Stimulated activated CD8-positive, alpha-beta memory T cell treated with anti-CD3 and anti-CD28 coated beads, Interleukin-7, amount 100 ng/mL, for 24 hours (primary cell): ENCODE results near the gene ATP8A2.

Experiments used
- DNase-seq: peaks from one replicate; pipeline ENCODE4 v3.0.0-alpha.2; 2020; ENCODE audit warnings: low read depth

ATP8A2 gene

DNA sequence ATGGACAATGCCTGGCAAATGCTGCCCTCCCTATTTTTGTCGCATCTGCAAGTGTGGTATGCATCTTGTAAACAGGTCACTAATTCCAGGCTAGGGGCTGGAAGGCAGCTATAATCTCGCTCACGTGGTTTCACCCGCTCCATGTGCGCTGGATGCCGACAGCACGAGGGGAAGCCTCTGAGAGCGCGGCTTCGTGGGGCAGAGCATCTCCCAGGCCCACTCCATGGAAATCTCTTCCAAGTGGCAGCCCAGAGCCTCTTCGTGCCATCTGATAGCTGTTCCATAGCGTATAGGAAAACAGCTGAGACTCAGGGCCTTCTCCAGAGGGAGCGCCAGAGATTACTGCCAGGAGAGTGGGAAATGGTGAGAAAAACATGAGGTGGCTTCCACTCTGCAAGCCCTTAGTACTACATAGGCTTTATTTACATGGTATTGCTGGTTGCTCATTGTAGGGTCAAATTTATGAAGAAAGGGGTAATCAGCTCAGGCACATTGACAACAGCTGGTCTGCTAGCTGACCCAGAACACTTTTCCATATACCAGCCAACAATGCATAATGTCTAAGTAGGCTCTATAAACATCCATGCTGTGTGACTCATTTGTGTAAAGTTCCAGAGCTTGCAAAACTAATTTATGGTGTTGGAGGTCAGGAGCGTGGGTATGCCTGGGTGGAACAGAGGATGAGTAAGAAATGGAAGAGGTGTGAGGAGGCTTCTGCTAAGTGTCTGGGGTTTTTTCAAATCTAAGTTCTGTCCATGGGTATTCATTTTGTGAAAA lies 514.9 kb downstream of the ATP8A2 start:
- DNase-seq: no peak

DNA sequence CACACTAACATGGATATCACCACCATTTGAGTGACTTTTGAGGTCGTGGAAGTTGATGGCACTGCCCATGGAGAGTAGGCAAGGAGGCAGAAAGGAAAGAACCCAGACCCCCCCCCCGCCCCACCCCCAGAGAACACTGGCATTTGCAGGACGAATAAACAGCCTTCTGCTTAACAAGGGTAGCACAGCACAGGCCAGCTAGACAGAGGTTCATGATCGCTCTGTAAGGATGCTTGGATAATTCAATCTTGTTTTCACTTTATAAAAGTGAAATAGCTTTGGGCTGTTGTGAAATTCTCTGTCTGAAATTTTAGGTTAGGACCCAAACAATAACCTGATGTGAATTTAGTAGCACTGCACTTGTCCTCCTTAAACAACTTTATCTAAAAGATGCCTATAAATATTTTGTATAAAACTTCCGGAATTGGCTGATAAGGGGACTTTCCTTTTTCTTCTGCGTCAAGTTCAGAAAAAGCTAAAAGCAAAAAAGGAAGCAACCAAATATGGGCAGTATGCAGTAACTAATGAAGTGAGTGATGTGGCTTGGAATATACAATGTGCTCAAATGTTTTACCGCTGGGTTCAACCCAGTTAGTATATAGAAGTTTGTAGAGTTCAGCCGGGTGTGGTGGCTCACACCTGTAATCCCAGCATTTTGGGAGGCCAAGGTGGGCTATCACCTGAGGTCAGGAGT lies 516.3 kb downstream of the ATP8A2 start:
- DNase-seq: no peak

DNA sequence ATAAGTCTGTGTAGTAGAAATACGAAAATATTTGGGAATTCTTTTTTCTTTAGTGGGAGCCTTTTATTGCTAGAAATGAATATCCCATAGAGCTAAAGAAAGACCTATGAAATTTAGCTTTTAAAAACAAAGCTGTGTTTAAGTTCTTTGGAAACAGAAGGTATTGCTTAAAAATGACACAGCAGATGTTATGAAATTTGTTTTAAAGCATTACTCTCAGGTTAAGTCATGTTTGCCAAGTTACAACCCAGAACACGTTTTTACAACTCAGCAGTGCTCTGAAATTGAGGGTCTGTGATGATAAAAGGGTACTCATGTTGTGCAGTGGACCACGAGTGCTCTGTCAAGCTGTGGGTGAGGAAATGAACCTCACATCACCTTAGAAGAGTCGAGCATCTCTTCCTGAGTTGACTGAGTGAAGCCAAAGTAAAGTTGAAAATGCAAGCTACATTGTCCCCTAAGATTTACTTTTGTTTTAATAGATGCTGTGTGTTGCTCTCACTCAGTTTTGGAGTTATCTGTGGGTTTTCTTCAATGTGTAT lies 519.0 kb downstream of the ATP8A2 start:
- DNase-seq: no peak

- DNase-seq: no peak
These were observed 527.2 kb downstream of the ATP8A2 start for GRCh38 chr13:25898991-25899390.

DNA sequence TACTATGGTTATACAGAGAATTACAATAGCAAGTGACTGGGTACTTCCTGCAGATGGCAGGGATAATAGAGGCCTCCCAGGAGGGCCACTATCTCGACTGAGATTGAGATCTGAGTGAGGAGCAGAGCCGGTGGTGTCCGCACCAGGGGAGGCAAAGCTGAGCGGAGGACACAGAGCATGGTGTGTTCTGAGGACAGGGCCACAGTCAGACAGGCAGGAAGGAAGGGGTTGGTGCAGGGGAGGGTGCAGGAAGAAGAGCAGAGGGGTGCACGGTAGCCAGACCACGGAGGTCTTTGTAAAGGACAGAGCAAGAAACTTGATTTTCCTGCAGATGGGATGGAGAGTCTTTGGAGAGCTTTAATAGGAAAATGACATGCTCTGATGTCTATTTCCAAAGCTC lies 527.7 kb downstream of the ATP8A2 start:
- DNase-seq: no peak

DNA sequence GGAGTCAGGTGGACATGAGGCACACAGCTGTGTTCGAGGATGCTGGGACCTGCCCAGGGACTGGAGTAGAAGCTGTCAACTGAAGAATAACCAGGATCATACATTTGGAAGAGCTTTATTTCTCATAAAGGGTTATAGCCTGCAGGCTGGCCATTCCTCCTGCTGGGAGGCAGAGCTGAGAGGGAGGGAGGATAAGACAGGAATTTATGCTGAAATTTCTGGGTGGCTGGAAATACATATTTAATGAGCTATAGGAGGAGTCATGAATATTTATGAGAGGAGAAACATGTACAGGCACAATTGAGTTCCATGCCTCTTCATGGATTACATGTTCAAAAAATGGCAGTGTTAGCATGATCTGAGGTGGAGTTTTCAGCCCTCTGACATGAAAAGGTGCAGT lies 528.2 kb downstream of the ATP8A2 start:
- no peak for DNase-seq

DNA sequence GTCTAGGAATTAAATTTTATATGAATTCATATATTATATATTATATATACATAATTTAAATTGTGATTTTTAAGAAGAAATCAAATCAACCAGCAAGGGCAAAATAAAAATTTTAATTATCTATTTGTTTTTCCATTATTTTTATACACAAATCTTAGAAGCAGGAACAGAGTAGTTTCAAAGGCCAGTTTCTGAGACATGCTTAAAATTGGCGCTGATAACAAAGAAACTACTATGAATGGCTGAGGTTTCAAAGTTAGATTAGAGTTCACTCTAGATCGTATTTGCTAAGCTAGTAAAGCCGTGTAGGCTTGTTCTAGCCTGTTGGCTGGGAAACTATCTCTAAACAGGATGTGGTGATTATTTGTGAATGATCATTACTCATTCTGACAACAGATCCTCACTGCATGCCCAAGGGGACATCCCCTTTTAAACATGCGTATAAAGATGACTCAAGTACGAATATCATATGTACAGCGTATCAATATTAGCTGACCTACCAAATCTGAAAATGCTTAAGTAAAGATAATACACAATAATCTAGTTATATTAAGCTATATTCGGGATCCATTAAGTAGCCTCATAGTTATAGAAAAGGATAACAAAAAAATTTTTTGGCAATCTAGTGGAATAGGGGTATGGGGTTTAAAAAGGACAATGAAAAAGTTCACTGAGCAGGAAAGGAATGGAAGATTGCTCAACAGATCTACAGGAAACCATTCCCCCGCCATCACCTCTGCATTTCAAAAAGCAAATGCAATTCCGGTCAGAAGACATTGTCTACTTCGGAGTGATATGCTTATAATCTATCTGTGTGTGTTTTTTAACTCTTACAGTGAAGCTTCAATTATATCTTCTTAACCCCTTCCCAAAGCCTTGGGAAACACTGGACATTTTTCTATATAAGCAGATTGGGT lies 529.9 kb downstream of the ATP8A2 start:
- no peak for DNase-seq

- no peak for DNase-seq
These were observed 530.7 kb downstream of the ATP8A2 start for GRCh38 chr13:25902455-25902854.

DNA sequence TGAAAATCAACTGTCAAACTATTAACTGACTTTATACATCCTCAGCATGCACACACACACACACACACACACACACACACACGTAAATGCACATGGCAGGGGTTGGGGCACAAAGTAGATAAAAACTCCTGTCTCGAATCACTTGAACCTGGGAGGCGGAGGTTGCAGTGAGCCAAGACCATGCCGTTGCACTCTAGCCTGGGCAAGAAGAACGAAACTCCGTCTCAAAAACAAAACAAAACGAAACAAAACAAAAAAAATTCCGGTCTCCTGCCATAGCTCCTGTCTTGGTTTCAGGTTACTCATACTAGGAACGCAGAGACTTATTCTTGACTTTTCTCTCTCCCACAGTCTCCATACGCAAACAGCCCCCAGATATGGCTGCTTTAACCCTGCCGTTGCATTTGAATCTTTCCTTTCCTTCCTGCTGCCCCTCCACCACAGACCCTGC lies 531.1 kb downstream of the ATP8A2 start:
- no peak for DNase-seq

DNA sequence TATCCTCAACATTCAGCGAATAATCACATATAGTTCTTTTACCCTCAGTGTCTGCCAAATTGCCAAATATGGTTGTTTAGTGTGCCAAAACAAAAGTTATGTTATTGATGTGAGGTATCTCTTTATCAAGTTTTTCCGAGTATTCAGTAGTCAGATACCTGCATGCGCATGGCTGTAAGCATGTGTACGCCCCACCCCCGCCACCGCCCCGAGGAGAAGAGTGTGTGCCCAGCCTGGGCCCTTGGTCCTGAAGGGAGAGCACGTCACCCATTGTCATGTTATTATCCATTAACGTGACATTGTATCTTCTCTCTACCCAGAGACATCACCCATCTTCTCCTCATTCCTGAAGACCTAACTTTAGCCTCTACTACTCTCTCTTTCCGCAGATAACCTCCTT lies 533.1 kb downstream of the ATP8A2 start:
- DNase-seq: no peak

- no peak for DNase-seq
These were observed 533.8 kb downstream of the ATP8A2 start for GRCh38 chr13:25905611-25906010.

GRCh38 chr13:25906191-25906661 lies 534.5 kb downstream of the ATP8A2 start:
- DNase-seq: no peak

GRCh38 chr13:25908366-25908765 lies 536.6 kb downstream of the ATP8A2 start:
- no peak for DNase-seq

- DNase-seq: no peak
These were observed 538.5 kb downstream of the ATP8A2 start for GRCh38 chr13:25910243-25910642.

- DNase-seq: no peak
These were observed 539.2 kb downstream of the ATP8A2 start for GRCh38 chr13:25910991-25911419.

- no peak for DNase-seq
These were observed 541.2 kb downstream of the ATP8A2 start for GRCh38 chr13:25912961-25913360.

DNA sequence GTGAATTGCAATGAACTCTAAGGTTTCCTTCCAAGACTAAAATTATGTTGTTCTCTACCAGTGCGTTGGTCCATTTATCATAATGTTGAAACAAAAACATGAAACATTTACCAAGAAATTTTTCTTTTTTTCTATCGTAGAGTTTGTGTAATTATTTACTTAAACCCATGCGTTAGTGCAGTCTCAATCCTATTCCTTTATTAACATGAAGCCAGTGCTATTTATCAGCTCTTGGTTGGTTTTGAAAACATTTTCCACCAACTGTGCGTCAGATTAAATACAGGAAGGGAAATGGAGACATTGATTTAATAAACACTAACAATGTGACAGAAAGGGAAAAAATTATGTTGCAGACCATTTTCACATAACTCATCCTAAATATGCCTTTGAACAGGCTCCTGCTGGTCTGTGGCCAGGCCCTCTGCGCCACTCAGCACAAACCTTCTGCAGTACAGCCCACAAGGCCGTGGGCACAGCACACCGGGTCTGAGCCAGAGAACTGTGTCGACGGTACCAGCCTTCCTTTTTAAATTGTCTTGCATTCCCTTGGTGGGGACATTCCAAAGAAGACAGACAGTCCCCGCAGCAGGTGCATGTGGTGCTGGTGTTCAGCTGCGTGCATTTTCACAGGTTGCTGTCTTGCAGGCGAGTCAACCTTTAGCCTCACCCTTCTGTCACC lies 544.2 kb downstream of the ATP8A2 start:
- DNase-seq: no peak

DNA sequence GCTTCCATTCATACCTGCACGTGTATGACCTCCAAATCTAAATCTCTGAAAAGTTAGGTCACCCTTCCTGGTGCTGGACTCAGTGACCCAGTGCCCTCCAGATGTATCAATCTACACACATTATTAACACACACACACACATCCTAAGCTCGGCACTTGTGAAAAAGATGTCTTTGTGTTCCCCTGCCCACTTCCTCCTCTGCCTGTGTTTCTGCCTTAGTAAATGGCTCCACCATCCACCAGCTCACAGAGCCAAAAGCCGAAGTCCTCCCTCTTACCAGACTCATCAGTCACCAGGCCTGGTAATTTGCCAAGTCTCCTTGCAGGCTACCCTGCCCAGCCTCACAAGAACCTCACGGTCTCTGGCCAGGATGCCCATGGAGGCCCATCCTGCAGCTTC lies 548.5 kb downstream of the ATP8A2 start:
- DNase-seq: no peak

DNA sequence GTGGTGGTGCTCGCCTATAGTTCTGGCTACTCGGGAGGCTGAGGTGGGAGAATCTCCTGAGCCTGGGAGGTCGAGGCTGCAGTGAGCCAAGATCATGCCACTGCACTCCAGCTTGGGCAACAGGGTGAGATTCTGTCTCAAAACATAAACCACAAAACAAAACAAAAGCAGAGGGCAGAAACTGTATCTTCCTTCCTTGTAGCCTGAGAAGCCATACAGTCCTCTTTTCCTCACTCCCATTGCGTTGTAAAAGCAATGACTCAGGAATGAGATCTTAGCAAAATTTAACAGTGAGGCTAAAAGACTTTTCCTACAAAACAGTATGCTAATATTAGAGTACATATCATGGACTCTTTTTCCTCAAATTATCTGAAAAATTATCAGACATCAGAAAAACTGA lies 549.2 kb downstream of the ATP8A2 start:
- DNase-seq: no peak

DNA sequence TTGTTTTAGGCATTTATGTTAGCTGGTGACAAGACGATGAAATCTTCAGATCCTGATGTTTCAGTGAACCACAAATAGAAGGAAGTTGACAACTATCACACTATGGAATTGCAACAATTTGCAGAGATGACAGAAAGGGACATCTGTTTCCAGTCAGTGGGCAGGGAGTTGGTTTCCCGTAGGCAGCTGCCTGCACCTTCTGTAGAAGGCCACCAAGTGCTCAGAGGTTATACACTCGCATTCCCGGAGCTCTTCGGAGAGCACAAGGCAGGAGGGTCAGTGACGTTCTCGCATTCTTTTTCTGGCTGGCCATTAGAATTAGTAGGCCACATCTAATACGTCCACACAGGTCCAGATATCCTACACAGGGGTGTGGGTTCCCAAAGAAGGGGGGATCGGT lies 550.6 kb downstream of the ATP8A2 start:
- no peak for DNase-seq
